Right atrium auricular region (tissue), 2 donors: Measurements from ENCODE around the gene FRMD1. TPM values are rescaled to one million over a fixed set of nuclear protein-coding genes. Genes with fewer than 3 reads are reported as not detected.

Source experiments
- DNase-seq: peaks from one replicate; pipeline ENCODE4 v3.0.0-alpha.2; 2019; ENCODE audit warnings: low spot score
- H3K27ac ChIP-seq, 2 donors: fragments of 200-600 bp; sonication (generic); 1 replicate in 1 of 2; 2 replicates in 1 of 2; pipeline ENCODE4 v1.5.1; 2016 to 2019
- H3K27me3 ChIP-seq, 2 donors: fragments of 200-600 bp; sonication (generic); one replicate each; pipeline versions ENCODE4 v1.5.1 to v1.6.0; 2017 to 2019
- H3K36me3 ChIP-seq: fragments of 200-600 bp; sonication (generic); one replicate; pipeline ENCODE4 v1.5.1; 2016
- H3K4me1 ChIP-seq, 2 donors: fragments of 200-600 bp; sonication (generic); one replicate each; pipeline versions ENCODE4 v1.5.1 to v1.6.0; 2017 to 2019
- H3K4me3 ChIP-seq, 2 donors: fragments of 200-600 bp; sonication (generic); 1 replicate in 1 of 2; 2 replicates in 1 of 2; pipeline ENCODE4 v1.5.1; 2017 to 2019; ENCODE audit warnings: mild to moderate bottlenecking in 1 of 2, moderate library complexity in 1 of 2
- H3K9me3 ChIP-seq, 2 donors: fragments of 200-600 bp; sonication (generic); one replicate each; pipeline ENCODE4 v1.5.1; 2019
- total RNA-seq, 2 donors: library from RNA; depleted of rRNA; stranded (reverse); fragments of >200 nt; gene quantifications; one replicate each; pipeline ENCODE4 v1.1.0, GENCODE V29; 2016
- TF ChIP-seq, protein P1 (sequence below), 2 donors: fragments of 200-600 bp; sonication (generic); IDR thresholded peaks; one replicate each; pipeline ENCODE4 v1.5.1; 2019; ENCODE audit warnings: antibody characterized with exemption in 2 of 2

FRMD1 gene
- total RNA-seq, 2 donors from 2014 or later: 0.08 TPM; not detected in 1

DNA sequence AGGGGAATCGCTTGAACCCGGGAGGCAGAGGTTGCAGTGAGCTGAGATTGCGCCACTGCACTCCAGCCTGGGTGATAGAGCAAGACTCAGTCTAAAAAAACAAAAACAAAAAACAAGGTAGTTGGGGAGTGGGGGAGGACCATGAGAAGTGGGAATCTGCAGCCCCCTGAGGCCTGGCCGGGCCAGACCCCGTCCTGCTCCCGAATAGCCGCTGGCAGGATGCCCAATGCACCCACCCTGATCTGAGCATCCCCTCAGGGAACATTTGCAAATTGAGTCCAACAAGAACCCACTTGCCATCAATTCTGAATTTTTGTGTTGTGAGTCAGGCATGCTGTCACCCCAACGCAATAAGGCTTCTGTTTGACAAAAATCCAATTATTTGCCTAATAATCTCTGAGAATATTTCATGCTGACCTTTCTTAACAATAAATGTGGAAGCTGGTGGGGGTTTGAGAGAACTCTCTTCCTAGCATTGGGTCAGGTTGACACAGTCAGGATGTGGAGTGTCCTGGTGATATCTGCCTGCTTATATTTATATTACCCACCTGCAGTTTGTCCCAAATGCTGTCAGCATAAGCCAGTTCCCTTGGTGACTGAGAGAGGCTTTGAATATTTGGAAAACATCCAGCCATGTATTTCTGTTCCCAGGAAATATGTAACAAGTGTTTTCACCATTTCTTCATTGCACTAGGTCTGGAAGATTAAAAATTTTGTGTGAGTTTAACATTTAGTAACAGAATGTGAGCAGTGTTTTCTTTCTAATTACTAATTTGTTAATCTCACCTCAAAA is 28.4 kb upstream of the FRMD1 start:
- Histone ChIP-seq H3K4me1 (peaks cover 0 to 7% of the 10 kb centered on the region in 2 donors), H3K4me3 (no peak overlapping the region), H3K9me3 (no peaks in the 10 kb centered on the region), H3K36me3 (no peaks in the 10 kb centered on the region), H3K27me3 (no peaks in the 10 kb centered on the region), H3K27ac (no peak overlapping the region)
- TF ChIP-seq, protein P1, sequence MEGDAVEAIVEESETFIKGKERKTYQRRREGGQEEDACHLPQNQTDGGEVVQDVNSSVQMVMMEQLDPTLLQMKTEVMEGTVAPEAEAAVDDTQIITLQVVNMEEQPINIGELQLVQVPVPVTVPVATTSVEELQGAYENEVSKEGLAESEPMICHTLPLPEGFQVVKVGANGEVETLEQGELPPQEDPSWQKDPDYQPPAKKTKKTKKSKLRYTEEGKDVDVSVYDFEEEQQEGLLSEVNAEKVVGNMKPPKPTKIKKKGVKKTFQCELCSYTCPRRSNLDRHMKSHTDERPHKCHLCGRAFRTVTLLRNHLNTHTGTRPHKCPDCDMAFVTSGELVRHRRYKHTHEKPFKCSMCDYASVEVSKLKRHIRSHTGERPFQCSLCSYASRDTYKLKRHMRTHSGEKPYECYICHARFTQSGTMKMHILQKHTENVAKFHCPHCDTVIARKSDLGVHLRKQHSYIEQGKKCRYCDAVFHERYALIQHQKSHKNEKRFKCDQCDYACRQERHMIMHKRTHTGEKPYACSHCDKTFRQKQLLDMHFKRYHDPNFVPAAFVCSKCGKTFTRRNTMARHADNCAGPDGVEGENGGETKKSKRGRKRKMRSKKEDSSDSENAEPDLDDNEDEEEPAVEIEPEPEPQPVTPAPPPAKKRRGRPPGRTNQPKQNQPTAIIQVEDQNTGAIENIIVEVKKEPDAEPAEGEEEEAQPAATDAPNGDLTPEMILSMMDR (IDR thresholded peaks at IDR 0.05): no peak
- no peak for DNase-seq

DNA sequence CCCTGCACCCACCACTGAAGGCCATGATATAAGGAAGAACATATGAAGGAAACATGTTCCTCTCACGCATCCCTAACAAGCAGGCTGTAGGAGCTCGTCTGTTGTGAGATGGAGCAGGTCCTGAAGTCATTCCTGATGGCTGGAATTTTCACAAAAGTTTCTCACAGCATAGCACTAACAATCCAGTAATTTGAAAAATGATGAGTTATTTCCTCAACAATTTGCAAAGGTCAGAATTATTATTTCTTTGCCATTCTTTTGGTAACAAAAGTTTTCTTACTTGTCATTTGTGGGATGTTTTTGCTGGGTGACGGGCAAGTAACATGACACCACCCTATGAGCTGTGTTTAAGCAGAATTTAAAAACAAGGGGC is 27.6 kb upstream of the FRMD1 start:
- no peak overlapping the region for H3K4me3 ChIP-seq
- DNase-seq: no peak
- TF ChIP-seq, protein P1 (IDR thresholded peaks at IDR 0.05): no peak
- peaks cover 0 to 10% of the 10 kb centered on the region in 2 donors for H3K4me1 ChIP-seq
- H3K9me3 ChIP-seq: no peaks in the 10 kb centered on the region
- no peak overlapping the region for H3K27ac ChIP-seq
- H3K27me3 ChIP-seq: peaks cover 5% of the 10 kb centered on the region in 2 donors
- H3K36me3 ChIP-seq: no peaks in the 10 kb centered on the region

DNA sequence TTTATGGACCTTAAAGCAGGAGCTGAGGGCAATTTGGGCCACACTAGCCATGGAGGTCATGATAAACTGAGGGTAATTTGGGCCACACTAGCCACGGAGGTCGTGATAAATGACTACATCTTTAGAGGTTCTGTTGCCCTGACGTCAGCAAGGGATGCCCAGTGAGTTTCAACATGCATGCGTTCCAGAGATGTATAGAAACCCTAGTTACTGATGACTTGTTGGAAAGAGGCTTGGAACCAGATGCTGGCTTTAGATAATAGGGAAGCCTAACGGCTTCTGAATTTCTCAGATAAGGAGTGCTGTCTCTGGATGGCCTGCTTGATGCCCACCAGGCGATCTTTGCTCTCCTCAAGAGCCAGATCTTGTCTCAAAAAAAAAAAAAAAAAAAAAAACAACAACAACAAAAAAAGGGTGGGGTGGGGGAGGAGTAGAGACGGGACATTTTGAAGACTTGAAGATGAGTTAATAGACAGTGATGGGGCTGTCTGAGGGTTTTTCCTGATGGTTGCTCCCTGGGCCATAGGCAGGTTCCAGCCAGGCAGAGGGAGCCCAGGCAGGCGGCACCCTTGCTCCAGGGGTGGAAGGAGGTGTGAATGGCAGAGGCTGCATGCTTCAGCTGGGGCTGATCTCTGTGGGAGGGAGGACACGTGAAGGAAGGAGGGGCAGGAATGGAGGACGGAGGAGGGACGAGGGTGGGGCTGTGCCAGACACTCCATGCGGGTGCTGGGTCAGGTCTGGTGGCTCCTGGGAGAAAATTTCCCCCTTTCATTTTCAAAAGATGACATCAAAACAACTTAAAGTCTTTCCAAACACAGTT is 27.0 kb upstream of the FRMD1 start:
- H3K36me3 ChIP-seq: no peaks in the 10 kb centered on the region
- H3K4me3 ChIP-seq: no peak overlapping the region
- no peak for DNase-seq
- peaks cover 10 to 11% of the 10 kb centered on the region in 2 donors for H3K27me3 ChIP-seq
- H3K9me3 ChIP-seq: no peaks in the 10 kb centered on the region
- TF ChIP-seq, protein P1 (IDR thresholded peaks at IDR 0.05): no peak
- H3K4me1 ChIP-seq: peaks cover 0 to 16% of the 10 kb centered on the region in 2 donors
- H3K27ac ChIP-seq: no peak overlapping the region

DNA sequence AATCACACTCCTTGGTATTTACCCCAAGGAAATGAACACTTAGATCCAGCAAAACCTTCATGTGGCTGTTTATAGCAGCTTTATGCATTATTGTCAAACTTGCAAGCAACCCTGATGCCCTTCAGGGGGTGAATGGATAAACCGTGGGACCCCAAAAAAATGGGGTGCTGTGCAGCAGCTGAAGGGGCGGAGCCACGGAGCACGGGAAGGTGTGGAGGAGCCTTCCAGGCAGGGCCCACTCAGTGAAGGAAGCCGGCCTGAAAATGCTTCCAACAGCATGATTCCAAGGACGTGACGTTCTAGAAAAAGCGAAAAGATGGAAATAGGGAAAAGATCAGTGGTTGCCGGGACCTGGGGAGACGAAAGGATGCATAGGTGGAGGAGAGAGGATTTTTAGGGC is 25.6 kb upstream of the FRMD1 start:
- H3K27me3 ChIP-seq: peaks cover 10 to 12% of the 10 kb centered on the region in 2 donors
- H3K4me3 ChIP-seq: no peak overlapping the region
- no peak overlapping the region for H3K27ac ChIP-seq
- no peak for DNase-seq
- peaks cover 0 to 20% of the 10 kb centered on the region in 2 donors for H3K4me1 ChIP-seq
- H3K36me3 ChIP-seq: no peaks in the 10 kb centered on the region
- TF ChIP-seq, protein P1 (IDR thresholded peaks at IDR 0.05): no peak
- no peaks in the 10 kb centered on the region for H3K9me3 ChIP-seq

DNA sequence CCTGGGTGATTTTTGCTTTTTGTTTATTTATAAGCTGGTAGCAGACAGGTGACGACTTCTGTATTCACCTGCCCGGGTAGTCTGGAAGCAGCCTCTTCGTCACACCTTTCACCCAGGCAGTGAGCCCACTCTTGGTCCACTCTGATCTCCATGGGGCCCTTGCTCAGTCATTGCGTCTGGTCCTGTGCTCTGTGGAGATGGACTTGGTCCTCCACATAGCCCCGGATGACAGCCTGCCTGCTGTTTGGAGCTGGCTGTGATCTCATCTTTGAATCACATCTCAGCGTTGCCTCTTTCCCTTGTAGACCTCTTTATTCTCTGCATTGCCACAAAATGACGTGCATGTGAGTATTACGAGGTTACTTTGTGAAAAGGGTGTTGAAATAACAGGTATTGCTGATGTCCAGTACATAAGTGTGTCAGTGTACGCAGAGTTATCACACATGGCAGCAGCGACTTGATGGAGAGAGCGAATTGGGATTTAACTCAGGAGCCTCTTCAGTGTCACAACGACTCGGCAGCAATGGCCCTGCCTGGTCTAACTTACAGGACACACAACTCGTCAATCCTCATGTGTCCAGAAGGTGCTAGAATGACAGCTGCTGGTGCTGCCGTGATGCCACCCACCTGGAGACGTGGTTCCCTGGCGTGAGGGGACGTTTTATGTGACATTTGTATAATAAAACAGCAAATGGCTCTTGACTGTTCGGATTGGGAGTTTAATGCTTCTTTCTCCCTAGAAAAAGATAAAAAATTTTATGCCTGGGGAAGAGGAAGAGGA is 24.2 kb upstream of the FRMD1 start:
- Histone ChIP-seq H3K27me3 (peaks cover 10 to 12% of the 10 kb centered on the region in 2 donors), H3K4me1 (peaks cover 0 to 20% of the 10 kb centered on the region in 2 donors), H3K9me3 (no peaks in the 10 kb centered on the region), H3K4me3 (no peak overlapping the region), H3K27ac (no peak overlapping the region), H3K36me3 (no peaks in the 10 kb centered on the region)
- TF ChIP-seq, protein P1 (IDR thresholded peaks at IDR 0.05): no peak
- no peak for DNase-seq
